K562 (cell line): Measurements from ENCODE around the gene MLH1. TPM values are rescaled to one million over a fixed set of nuclear protein-coding genes. Genes with fewer than 3 reads are reported as not detected.

Source experiments
- ATAC-seq: fragments of 200-7000 bp; cut with Tn5 transposase; 3 replicates; pipeline ENCODE4 v1.9.1; 2020; ENCODE audit warnings: moderate library complexity
- BruUV-seq: library from RNA; stranded (reverse); fragments of 400-500 nt; replicated peaks from 2 replicates; lab custom pipeline; 2021; lab: Mats Ljungman, UMichigan
- CTCF ChIA-PET: fragments of 300-600 bp; formaldehyde crosslinking; extraction: SDS; loops from one replicate; lab custom pipeline; 2021; ENCODE audit warnings: low intra/inter-chr PET ratio; lab: Yijun Ruan, JAX
- POLR2A ChIA-PET: fragments of 300-600, 350-650 bp; sonication (Branson Sonifier 250); formaldehyde crosslinking; extraction: SDS; loops from one replicate; lab custom pipeline; 2021; ENCODE audit warnings: antibody characterized with exemption, inconsistent platforms; lab: Yijun Ruan, JAX
- DNase-seq, 4 experiments: peaks; one replicate each; pipeline versions ENCODE4 v3.0.0 to v3.0.0-alpha.2; 2011 to 2018; ENCODE audit warnings: low spot score in 3 of 4, mixed read lengths in 3 of 4; ENCODE audit errors: extremely low read depth in 1 of 4
- FAIRE-seq: peaks from 2 replicates; lab custom pipeline; 2011; peaks lifted over from hg19 to GRCh38; lab: Jason Lieb, UNC
- H2AFZ ChIP-seq: 2 replicates; pipeline ENCODE4 v1.6.0; 2011; ENCODE audit warnings: low read depth, low read length, control low read depth, inconsistent platforms
- H3K27ac ChIP-seq: fragments of 200-600 bp; 3 replicates; pipeline ENCODE4 v1.8.0; 2011; ENCODE audit warnings: low read depth, mild to moderate bottlenecking, control low read depth, inconsistent platforms, low read length, moderate library complexity, mixed read lengths; ENCODE audit errors: extremely low read depth
- H3K27me3 ChIP-seq, 2 experiments: fragments of 300-600 bp in 1 of 2; 2 replicates in 1 of 2; 3 replicates in 1 of 2; pipeline versions ENCODE4 v1.6.0 to v1.8.0; 2011; ENCODE audit warnings: inconsistent platforms in 2 of 2, low read length in 2 of 2, mild to moderate bottlenecking in 1 of 2, mixed read lengths in 1 of 2, moderate library complexity in 1 of 2; ENCODE audit not compliant: control insufficient read depth in 2 of 2, insufficient read depth in 2 of 2
- H3K36me3 ChIP-seq: fragments of 300-600 bp; 3 replicates; pipeline ENCODE4 v1.8.0; 2011; ENCODE audit warnings: mild to moderate bottlenecking, low read length, inconsistent platforms; ENCODE audit not compliant: control insufficient read depth, insufficient read depth
- H3K4me1 ChIP-seq, 2 experiments: fragments of 200-600 bp in 1 of 2; replicated peaks in 1 of 2; 2 replicates in 1 of 2; 3 replicates in 1 of 2; pipeline versions ENCODE4 v1.5.1 to v1.8.0; 2011; ENCODE audit warnings: inconsistent platforms in 2 of 2, low read length in 2 of 2, mild to moderate bottlenecking in 1 of 2, mixed read lengths in 1 of 2, moderate library complexity in 1 of 2; ENCODE audit not compliant: control insufficient read depth in 2 of 2, insufficient read depth in 2 of 2
- H3K4me2 ChIP-seq: 2 replicates; pipeline ENCODE4 v1.6.1; 2011; ENCODE audit warnings: low read length, control low read depth, inconsistent platforms, mixed read lengths; ENCODE audit not compliant: insufficient read depth
- H3K4me3 ChIP-seq: fragments of 200-600 bp; sonication (generic), shearing (Covaris generic); 2 replicates; pipeline ENCODE4 v1.5.1; 2016; ENCODE audit warnings: control low read depth, inconsistent platforms
- H3K79me2 ChIP-seq: fragments of 200-600 bp; 3 replicates; pipeline ENCODE4 v1.8.0; 2011; ENCODE audit warnings: low read length, inconsistent platforms; ENCODE audit not compliant: control insufficient read depth, insufficient read depth
- H3K9ac ChIP-seq, 2 experiments: 2 replicates each; pipeline versions ENCODE4 v1.6.0 to v1.6.1; 2011; ENCODE audit warnings: low read depth in 2 of 2, low read length in 2 of 2, control low read depth in 1 of 2, inconsistent platforms in 1 of 2, mild to moderate bottlenecking in 1 of 2, mixed read lengths in 1 of 2; ENCODE audit not compliant: insufficient read depth in 1 of 2
- H3K9me1 ChIP-seq: one replicate; pipeline ENCODE4 v1.6.0; 2011; ENCODE audit warnings: inconsistent platforms, mild to moderate bottlenecking, low read length, moderate library complexity; ENCODE audit not compliant: control insufficient read depth, insufficient read depth
- H3K9me3 ChIP-seq: replicated peaks from 2 replicates; pipeline ENCODE4 v1.5.1; 2011; ENCODE audit warnings: low read depth, low read length, inconsistent platforms; ENCODE audit not compliant: control insufficient read depth, insufficient read depth
- H4K20me1 ChIP-seq: replicated peaks from 2 replicates; pipeline ENCODE4 v1.6.1; 2011; ENCODE audit warnings: low read length, inconsistent platforms, mixed read lengths; ENCODE audit not compliant: control insufficient read depth, insufficient read depth
- CREB1 ChIP-seq, 2 experiments: sonication (generic) in 1 of 2; formaldehyde crosslinking in 1 of 2; IDR thresholded peaks; 2 replicates each; pipeline versions ENCODE4 v1.6.1 to v1.8.0; 2012 to 2022; ENCODE audit warnings: inconsistent platforms in 1 of 2, mild to moderate bottlenecking in 1 of 2, missing genetic modification reagents in 1 of 2, moderate library complexity in 1 of 2
- DIDO1 ChIP-seq: fragments of 450-650 bp; IDR thresholded peaks from 2 replicates; pipeline ENCODE4 v1.6.1; 2016; ENCODE audit warnings: low read depth, missing biosample characterization, missing genetic modification characterization
- FOSL1 ChIP-seq: fragments of 200-800 bp; sonication (Bioruptor generic); conservative IDR thresholded peaks from 2 replicates; pipeline ENCODE4 v1.6.1; 2016; ENCODE audit warnings: missing genetic modification characterization, missing compliant biosample characterization
- FOXA3 ChIP-seq, 2 experiments: fragments of 450-650 bp in 1 of 2; sonication (generic) in 1 of 2; formaldehyde crosslinking; IDR thresholded peaks in 1 of 2; conservative IDR thresholded peaks in 1 of 2; 2 replicates each; pipeline versions ENCODE4 v1.4.0 to v1.8.0; 2020 to 2022; ENCODE audit warnings: mild to moderate bottlenecking in 2 of 2, missing genetic modification reagents in 1 of 2
- FOXJ2 ChIP-seq: fragments of 200-800 bp; sonication (Bioruptor generic); IDR thresholded peaks from 2 replicates; pipeline ENCODE4 v1.6.1; 2016; ENCODE audit warnings: missing genetic modification characterization, missing compliant biosample characterization
- IRF2 ChIP-seq: sonication (generic); formaldehyde crosslinking; IDR thresholded peaks from 2 replicates; pipeline ENCODE4 v1.8.1; 2022; ENCODE audit warnings: mild to moderate bottlenecking, missing genetic modification reagents
- KDM1A ChIP-seq, 2 experiments: fragments of 450-650 bp; IDR thresholded peaks; 2 replicates each; pipeline ENCODE4 v1.6.1; 2016; ENCODE audit warnings: mild to moderate bottlenecking in 2 of 2
- MLX ChIP-seq, 2 experiments: fragments of 450-650 bp in 1 of 2; sonication (generic) in 1 of 2; formaldehyde crosslinking; conservative IDR thresholded peaks; 2 replicates each; pipeline versions ENCODE4 v1.4.0 to v1.8.1; 2020 to 2022; ENCODE audit warnings: mild to moderate bottlenecking in 1 of 2, missing genetic modification reagents in 1 of 2
- RBM17 ChIP-seq: fragments of 200-400 bp; formaldehyde crosslinking; IDR thresholded peaks from 2 replicates; pipeline ENCODE4 v1.6.1; 2017; ENCODE audit warnings: low read depth, mild to moderate bottlenecking, low read length, borderline replicate concordance
- SIRT6 ChIP-seq: IDR thresholded peaks from one replicate; pipeline ENCODE4 v1.6.1; 2012; ENCODE audit warnings: low read depth, mild to moderate bottlenecking, control low read depth, inconsistent platforms, low read length, moderate library complexity
- TCF3 ChIP-seq: sonication (generic); formaldehyde crosslinking; IDR thresholded peaks from 2 replicates; pipeline ENCODE4 v1.4.0; 2020; ENCODE audit warnings: mild to moderate bottlenecking, missing genetic modification reagents
- ZBTB2 ChIP-seq: fragments of 450-650 bp; IDR thresholded peaks from 2 replicates; pipeline ENCODE4 v1.6.1; 2016; ENCODE audit warnings: antibody characterized with exemption
- ZBTB26 ChIP-seq: fragments of 450-650 bp; formaldehyde crosslinking; IDR thresholded peaks from 2 replicates; pipeline ENCODE4 v1.4.0; 2022; ENCODE audit warnings: missing genetic modification characterization
- ZFP36 ChIP-seq: fragments of 150-350 bp; IDR thresholded peaks from 2 replicates; pipeline ENCODE4 v1.6.1; 2018; ENCODE audit warnings: low read length, low read depth; ENCODE audit not compliant: partially characterized antibody
- ZNF24 ChIP-seq: fragments of 450-650 bp; IDR thresholded peaks from 2 replicates; pipeline ENCODE4 v1.6.1; 2016
- WGBS: fragments of 100-300 bp; shearing (Covaris generic); methylation state at CpG from one replicate; pipeline ENCODE4 v1.1.6; 2016; ENCODE audit warnings: low coverage, mixed read lengths; ENCODE audit not compliant: insufficient coverage; ENCODE audit errors: missing lambda C conversion rate; 5-methylcytosine and 5-hydroxymethylcytosine counted together
- in situ Hi-C: fragments of 300-500 bp; cut with MboI; formaldehyde crosslinking; loops from 4 replicates; pipeline ENCODE4 v1.15.0; 2018; ENCODE audit warnings: inconsistent platforms, mixed read lengths
- intact Hi-C: fragments of 100-400 bp; cut with micrococcal nuclease; formaldehyde crosslinking; loops from 2 replicates; pipeline ENCODE4 v1.14.2; 2022
- polyA plus RNA-seq, 8 experiments: library from polyadenylated mRNA; depleted of rRNA in 4 of 8; stranded (reverse) in 5 of 8; unstranded in 3 of 8; fragments of >200 nt; fragmentation: Nextera tagmentation in 2 of 8; fragmentation: Illumina TruSeq in 1 of 8; extraction: Ambion mirVana in 2 of 8; extraction: Trizol in 1 of 8; gene quantifications; 2 replicates each; pipeline versions ENCODE4 v1.2.1 to v1.2.3, GENCODE V29; 2011 to 2014; ENCODE audit warnings: inconsistent platforms in 1 of 8, missing spikeins in 1 of 8
- total RNA-seq, 7 experiments: library from RNA; depleted of rRNA in 6 of 7; stranded (reverse); fragments of >200 nt in 6 of 7; fragmentation: Illumina TruSeq in 2 of 7; extraction: Trizol in 2 of 7; gene quantifications; 2 replicates each; pipeline versions ENCODE4 v1.2.1 to v1.2.3, GENCODE V29; 2011 to 2021; ENCODE audit warnings: low replicate concordance in 1 of 7
- TF ChIP-seq, protein P1 (sequence below), 2 experiments: fragments of 450-650 bp in 1 of 2; sonication (generic) in 1 of 2; formaldehyde crosslinking in 1 of 2; IDR thresholded peaks in 1 of 2; conservative IDR thresholded peaks in 1 of 2; 2 replicates each; pipeline versions ENCODE4 v1.6.1 to v1.8.1; 2016 to 2023; ENCODE audit warnings: mild to moderate bottlenecking in 2 of 2, moderate library complexity in 2 of 2, inconsistent platforms in 1 of 2, missing genetic modification reagents in 1 of 2

MLH1 gene
- total and polyA plus RNA-seq, 9 of the 15 experiments (the other 6 are each of a cell fraction or from before 2014, with no cell fraction given), result 76.4 to 155 (median 117) TPM

DNA sequence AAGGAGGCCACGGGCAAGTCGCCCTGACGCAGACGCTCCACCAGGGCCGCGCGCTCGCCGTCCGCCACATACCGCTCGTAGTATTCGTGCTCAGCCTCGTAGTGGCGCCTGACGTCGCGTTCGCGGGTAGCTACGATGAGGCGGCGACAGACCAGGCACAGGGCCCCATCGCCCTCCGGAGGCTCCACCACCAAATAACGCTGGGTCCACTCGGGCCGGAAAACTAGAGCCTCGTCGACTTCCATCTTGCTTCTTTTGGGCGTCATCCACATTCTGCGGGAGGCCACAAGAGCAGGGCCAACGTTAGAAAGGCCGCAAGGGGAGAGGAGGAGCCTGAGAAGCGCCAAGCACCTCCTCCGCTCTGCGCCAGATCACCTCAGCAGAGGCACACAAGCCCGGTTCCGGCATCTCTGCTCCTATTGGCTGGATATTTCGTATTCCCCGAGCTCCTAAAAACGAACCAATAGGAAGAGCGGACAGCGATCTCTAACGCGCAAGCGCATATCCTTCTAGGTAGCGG is 452 bp upstream of the MLH1 start, which contains the start of gene EPM2AIP1 (continued):
- TF ChIP-seq ZBTB26 (peak; percentile 90), FOXJ2 (peak; percentile 67; the same call in 1 of the 2 replicates), KDM1A (IDR thresholded peaks at IDR 0.05) (no peak), TCF3 (CRISPR knock-in tag) (peak; percentile 42), MLX (CRISPR knock-in tag; conservative IDR thresholded peaks at IDR 0.05) (peak in 1 of 2 experiments; percentile 90; a peak in 1 of 4 replicates), FOXA3 (CRISPR knock-in tag; conservative IDR thresholded peaks at IDR 0.05 in 1 of 2, IDR thresholded peaks at IDR 0.05 in 1 of 2) (peak; percentile 13 to 40; a peak in 1 of 4 replicates)

- intact Hi-C loops, result no loop called here
- Histone ChIP-seq H3K9me3 (no peaks in the 10 kb centered on the region), H3K4me1 (no peaks in the 10 kb centered on the region; a peak in 1 of 5 replicates), H3K27ac (no peak overlapping the region), H3K79me2 (no peaks in the 10 kb centered on the region), H3K4me3 (no peak overlapping the region), H3K9me1 (no peaks in the 10 kb centered on the region), H3K27me3 (no peaks in the 10 kb centered on the region), H3K9ac (no peak overlapping the region), H4K20me1 (no peaks in the 10 kb centered on the region), H3K36me3 (peaks cover 82% of the 10 kb centered on the region), H2AFZ (no peak overlapping the region), H3K4me2 (no peak overlapping the region)
- ChIA-PET POLR2A (interaction anchor here (1.1 to 1.7 kb wide), 3 partner anchors 10 to 21 kb away, joined by 4 to 6 read pairs (median 5); partner anchors contain the start of genes EPM2AIP1 and MLH1), CTCF (interaction anchor here (0.6 kb wide), 1 partner anchor 9 kb away, joined by 3 read pairs; no protein-coding TSS in a partner anchor)
- DNase-seq, result no peak
- 92% methylated on average over 2 of the region's 2 CpGs for WGBS
- in situ Hi-C loops, result no loop called here
- FAIRE-seq, result no peak
- BruUV-seq, result no TSS peak
- ATAC-seq, result peak; percentile 58
- TF ChIP-seq RBM17, result no peak
- no peak for TF ChIP-seq DIDO1 (tag)
- TF ChIP-seq CREB1 (IDR thresholded peaks at IDR 0.05), result no peak
- TF ChIP-seq CREB1 (CRISPR knock-in tag; IDR thresholded peaks at IDR 0.05), result no peak
- TF ChIP-seq ZFP36, result no peak
- TF ChIP-seq ZBTB2, result no peak
- TF ChIP-seq, protein P1, sequence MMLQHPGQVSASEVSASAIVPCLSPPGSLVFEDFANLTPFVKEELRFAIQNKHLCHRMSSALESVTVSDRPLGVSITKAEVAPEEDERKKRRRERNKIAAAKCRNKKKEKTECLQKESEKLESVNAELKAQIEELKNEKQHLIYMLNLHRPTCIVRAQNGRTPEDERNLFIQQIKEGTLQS (IDR thresholded peaks at IDR 0.05), result no peak
- TF ChIP-seq, protein P1 (CRISPR knock-in tag; conservative IDR thresholded peaks at IDR 0.05), result no peak
- TF ChIP-seq FOSL1 (tag), result no peak
- no peak for TF ChIP-seq IRF2 (CRISPR knock-in tag)
- TF ChIP-seq SIRT6, result no peak
- TF ChIP-seq ZNF24, result no peak
Observed at GRCh38 chr3:37014620-37015019, 21.3 kb downstream of the MLH1 start.
